Duodenal mucosa (tissue), 2 donors: ENCODE data around the gene LZIC.
"Not testable (repeated sequence)": the region's sequence is repeated elsewhere in the genome, so short reads cannot be mapped to it uniquely, and the experiment has no call there.

Experiments used
- H3K27ac ChIP-seq: one replicate; pipeline ENCODE4 v1.7.0; 2013; ENCODE audit warnings: low read depth, low read length
- H3K27me3 ChIP-seq, 2 donors: one replicate each; pipeline ENCODE4 v1.7.0; 2013; ENCODE audit warnings: low read length in 2 of 2, control low read depth in 1 of 2; ENCODE audit not compliant: insufficient read depth in 2 of 2, control insufficient read depth in 1 of 2
- H3K36me3 ChIP-seq, 2 donors: one replicate each; pipeline ENCODE4 v1.7.0; 2013; ENCODE audit warnings: low read length in 2 of 2, control low read depth in 1 of 2; ENCODE audit not compliant: insufficient read depth in 2 of 2, control insufficient read depth in 1 of 2
- H3K4me1 ChIP-seq, 2 donors: one replicate each; pipeline ENCODE4 v1.7.0; 2013; ENCODE audit warnings: low read length in 2 of 2, control low read depth in 1 of 2; ENCODE audit not compliant: insufficient read depth in 2 of 2, control insufficient read depth in 1 of 2
- H3K4me3 ChIP-seq, 2 donors: one replicate each; pipeline ENCODE4 v1.7.0; 2013; ENCODE audit warnings: low read length in 2 of 2, low read depth in 1 of 2
- H3K9ac ChIP-seq, 2 donors: one replicate each; pipeline ENCODE4 v1.7.0; 2013; ENCODE audit warnings: low read length in 2 of 2, low read depth in 1 of 2
- H3K9me3 ChIP-seq, 2 donors: one replicate each; pipeline ENCODE4 v1.7.0; 2013; ENCODE audit warnings: low read length in 2 of 2, control low read depth in 1 of 2; ENCODE audit not compliant: control insufficient read depth in 1 of 2

LZIC gene

GRCh38 chr1:9942399-9942938, 722 bp downstream of the LZIC start:
- Histone ChIP-seq H3K27me3 (no peaks in the 10 kb centered on the region), H3K27ac (peak overlapping the region; percentile 85), H3K4me3 (peak overlapping the region; percentile 94 to 100), H3K4me1 (peaks cover 0 to 16% of the 10 kb centered on the region in 2 donors), H3K9me3 (no peaks in the 10 kb centered on the region), H3K36me3 (peaks cover 0 to 5% of the 10 kb centered on the region in 2 donors), H3K9ac (peak overlapping the region; percentile 94 to 100)

GRCh38 chr1:9929431-9930385, 13.5 kb downstream of the LZIC start:
- no peak overlapping the region for H3K27ac ChIP-seq
- no peaks in the 10 kb centered on the region for H3K4me1 ChIP-seq
- no peaks in the 10 kb centered on the region for H3K27me3 ChIP-seq
- H3K9me3 ChIP-seq = no peaks in the 10 kb centered on the region
- H3K9ac ChIP-seq = no peak overlapping the region
- peaks cover 18 to 36% of the 10 kb centered on the region in 2 donors for H3K36me3 ChIP-seq
- H3K4me3 ChIP-seq = no peak overlapping the region

- Histone ChIP-seq H3K36me3 (peaks cover 10 to 23% of the 10 kb centered on the region in 2 donors), H3K4me1 (no peaks in the 10 kb centered on the region), H3K9me3 (no peaks in the 10 kb centered on the region), H3K9ac (no peak overlapping the region), H3K27me3 (no peaks in the 10 kb centered on the region), H3K27ac (no peak overlapping the region), H3K4me3 (no peak overlapping the region)
Observed at GRCh38 chr1:9927259-9927658, 15.9 kb downstream of the LZIC start.

GRCh38 chr1:9922342-9922741, 20.8 kb downstream of the LZIC start:
- Histone ChIP-seq H3K4me1 (no peaks in the 10 kb centered on the region), H3K27ac (no peak overlapping the region)

GRCh38 chr1:9920606-9921005, 22.6 kb downstream of the LZIC start:
- no peaks in the 10 kb centered on the region for H3K27me3 ChIP-seq
- H3K9me3 ChIP-seq = no peaks in the 10 kb centered on the region
- H3K9ac ChIP-seq = no peak overlapping the region
- H3K36me3 ChIP-seq = no peaks in the 10 kb centered on the region
- H3K27ac ChIP-seq = no peak overlapping the region
- no peak overlapping the region for H3K4me3 ChIP-seq
- no peaks in the 10 kb centered on the region for H3K4me1 ChIP-seq

More at GRCh38 chr1:9922342-9922741, 20.8 kb downstream of the LZIC start:
- Histone ChIP-seq H3K27me3 (no peaks in the 10 kb centered on the region), H3K36me3 (no peaks in the 10 kb centered on the region), H3K4me3 (no peak overlapping the region), H3K9ac (no peak overlapping the region), H3K9me3 (no peaks in the 10 kb centered on the region)

- Histone ChIP-seq H3K9me3 (no peaks in the 10 kb centered on the region), H3K9ac (no peak overlapping the region), H3K27me3 (no peaks in the 10 kb centered on the region), H3K4me1 (no peaks in the 10 kb centered on the region), H3K4me3 (no peak overlapping the region), H3K27ac (no peak overlapping the region), H3K36me3 (no peaks in the 10 kb centered on the region)
Observed at GRCh38 chr1:9917901-9918300, 25.3 kb downstream of the LZIC start.

GRCh38 chr1:9917495-9917894, 25.7 kb downstream of the LZIC start:
- H3K27me3 ChIP-seq, H3K9ac ChIP-seq, H3K4me1 ChIP-seq, H3K4me3 ChIP-seq, H3K27ac ChIP-seq, H3K36me3 ChIP-seq, H3K9me3 ChIP-seq: not testable (repeated sequence)

- H3K27me3 ChIP-seq = no peaks in the 10 kb centered on the region
- H3K27ac ChIP-seq = no peak overlapping the region
- no peaks in the 10 kb centered on the region for H3K36me3 ChIP-seq
- H3K9me3 ChIP-seq = no peaks in the 10 kb centered on the region
- no peak overlapping the region for H3K4me3 ChIP-seq
- peaks cover 7 to 8% of the 10 kb centered on the region in 2 donors for H3K4me1 ChIP-seq
- no peak overlapping the region for H3K9ac ChIP-seq
Observed at GRCh38 chr1:9916452-9916851, 26.7 kb downstream of the LZIC start.

GRCh38 chr1:9914610-9914937, 28.6 kb downstream of the LZIC start:
- Histone ChIP-seq H3K4me3 (no peak overlapping the region), H3K9me3 (no peaks in the 10 kb centered on the region), H3K27ac (no peak overlapping the region), H3K9ac (no peak overlapping the region), H3K4me1 (peaks cover 16 to 18% of the 10 kb centered on the region in 2 donors), H3K36me3 (no peaks in the 10 kb centered on the region), H3K27me3 (no peaks in the 10 kb centered on the region)

- no peaks in the 10 kb centered on the region for H3K27me3 ChIP-seq
- no peak overlapping the region for H3K9ac ChIP-seq
- H3K27ac ChIP-seq = no peak overlapping the region
- H3K4me1 ChIP-seq = peaks cover 27 to 31% of the 10 kb centered on the region in 2 donors
- no peaks in the 10 kb centered on the region for H3K36me3 ChIP-seq
- H3K9me3 ChIP-seq = no peaks in the 10 kb centered on the region
- H3K4me3 ChIP-seq = no peak overlapping the region
Observed at GRCh38 chr1:9912264-9912936, 30.8 kb downstream of the LZIC start.
